Tibial artery (tissue), 4 donors: ENCODE data around the gene ZNF23.

Source experiments
- DNase-seq, 2 donors: peaks; one replicate each; pipeline ENCODE4 v3.0.0-alpha.2; 2019
- H3K27ac ChIP-seq, 2 donors: fragments of 200-600 bp; sonication (generic) in 1 of 2; 1 replicate in 1 of 2; 2 replicates in 1 of 2; pipeline ENCODE4 v1.5.1; 2018 to 2019; ENCODE audit warnings: mild to moderate bottlenecking in 1 of 2
- H3K27me3 ChIP-seq, 2 donors: fragments of 200-600 bp; sonication (generic) in 1 of 2; one replicate each; pipeline versions ENCODE4 v1.5.1 to v1.6.0; 2016 to 2019
- H3K36me3 ChIP-seq, 3 donors: fragments of 200-600 bp; sonication (generic) in 2 of 3; one replicate each; pipeline ENCODE4 v1.5.1; 2016 to 2019; ENCODE audit warnings: mild to moderate bottlenecking in 2 of 3
- H3K4me1 ChIP-seq, 4 donors: fragments of 200-600 bp; sonication (generic) in 2 of 4; 1 replicate in 3 of 4; 2 replicates in 1 of 4; pipeline ENCODE4 v1.5.1; 2016 to 2019
- H3K4me3 ChIP-seq, 2 donors: fragments of 200-600 bp; sonication (generic) in 1 of 2; 1 replicate in 1 of 2; 2 replicates in 1 of 2; pipeline ENCODE4 v1.5.1; 2018 to 2019; ENCODE audit warnings: mild to moderate bottlenecking in 2 of 2
- H3K9me3 ChIP-seq, 3 donors: fragments of 200-600 bp; sonication (generic) in 1 of 3; one replicate each; pipeline ENCODE4 v1.5.1; 2016 to 2019
- CTCF ChIP-seq, 2 experiments: fragments of 200-600 bp in 1 of 2; fragments of 450-650 bp in 1 of 2; IDR thresholded peaks; one replicate each; pipeline ENCODE4 v1.5.1; 2017 to 2019; ENCODE audit warnings: antibody characterized with exemption in 2 of 2, mild to moderate bottlenecking in 1 of 2, moderate library complexity in 1 of 2
- intact Hi-C: fragments of 100-400 bp; cut with DNase I; formaldehyde crosslinking; loops from one replicate; pipeline ENCODE4 v1.15.0; 2023; ENCODE audit warnings: low total_unique reads

Gene ZNF23

GRCh38 chr16:71436473-71436872, 25.6 kb downstream of the ZNF23 start:
- peaks cover 0 to 5% of the 10 kb centered on the region in 2 donors for H3K27me3 ChIP-seq
- no peaks in the 10 kb centered on the region for H3K4me1 ChIP-seq
- no peak overlapping the region for H3K4me3 ChIP-seq
- peaks cover 0 to 10% (median 5%) of the 10 kb centered on the region in 3 donors for H3K9me3 ChIP-seq
- intact Hi-C loops = no loop called here
- no peaks in the 10 kb centered on the region for H3K36me3 ChIP-seq
- no peak for TF ChIP-seq CTCF (IDR thresholded peaks at IDR 0.05)
- DNase-seq = no peak
- no peak overlapping the region for H3K27ac ChIP-seq

DNA sequence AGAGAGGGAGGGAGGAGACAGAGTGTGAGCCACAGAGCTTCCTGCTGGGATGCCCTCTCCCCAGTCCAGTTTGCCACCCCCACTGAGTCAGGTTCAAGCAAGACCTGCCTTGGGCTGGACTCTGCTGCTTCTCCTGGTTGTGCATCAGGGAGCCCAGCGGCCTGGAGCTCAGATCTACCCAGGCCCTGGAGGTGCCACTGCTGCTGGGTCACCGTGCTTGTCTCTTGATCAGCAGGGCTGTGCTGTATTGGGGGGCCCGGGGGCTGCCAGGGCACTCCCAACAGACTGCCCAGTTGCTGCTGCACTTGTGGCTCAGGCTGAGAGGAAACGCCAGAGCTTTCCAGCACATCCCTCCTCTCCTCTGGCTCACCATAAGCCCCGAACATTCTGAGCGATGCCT, 29.1 kb downstream of the ZNF23 start:
- H3K4me1 ChIP-seq = no peaks in the 10 kb centered on the region
- H3K27me3 ChIP-seq = peaks cover 0 to 9% of the 10 kb centered on the region in 2 donors
- DNase-seq = no peak
- H3K4me3 ChIP-seq = no peak overlapping the region
- intact Hi-C loops = no loop called here
- no peaks in the 10 kb centered on the region for H3K9me3 ChIP-seq
- H3K36me3 ChIP-seq = no peaks in the 10 kb centered on the region
- H3K27ac ChIP-seq = no peak overlapping the region
- no peak for TF ChIP-seq CTCF (IDR thresholded peaks at IDR 0.05)

DNA sequence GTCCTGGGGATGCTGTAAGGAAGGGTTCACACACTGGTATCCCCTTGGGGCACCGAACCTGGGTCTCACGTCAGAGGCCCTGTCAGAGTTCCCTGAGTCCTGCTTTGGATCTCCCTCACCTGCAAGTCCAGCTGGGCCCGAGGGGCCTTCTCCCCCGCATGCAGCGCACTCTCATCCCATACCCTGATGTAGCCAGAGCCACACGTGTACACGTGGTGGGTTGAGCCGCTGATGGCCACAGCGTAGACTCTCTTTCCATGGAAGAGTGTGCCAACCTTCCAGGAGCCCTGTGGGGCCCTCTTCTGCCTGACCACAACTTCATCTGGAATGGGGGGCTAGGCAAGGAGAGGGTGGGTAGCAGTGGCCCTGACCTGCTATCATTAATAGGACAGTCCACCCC, 30.1 kb downstream of the ZNF23 start:
- Histone ChIP-seq H3K36me3 (no peaks in the 10 kb centered on the region), H3K27me3 (peaks cover 0 to 12% of the 10 kb centered on the region in 2 donors), H3K4me3 (no peak overlapping the region), H3K9me3 (no peaks in the 10 kb centered on the region), H3K4me1 (no peaks in the 10 kb centered on the region), H3K27ac (no peak overlapping the region)
- no peak for TF ChIP-seq CTCF (IDR thresholded peaks at IDR 0.05)
- DNase-seq = no peak
- intact Hi-C loops = no loop called here

- DNase-seq = no peak
- Histone ChIP-seq H3K27ac (no peak overlapping the region), H3K4me1 (no peaks in the 10 kb centered on the region), H3K4me3 (no peak overlapping the region), H3K27me3 (peaks cover 0 to 20% of the 10 kb centered on the region in 2 donors), H3K9me3 (no peaks in the 10 kb centered on the region), H3K36me3 (no peaks in the 10 kb centered on the region)
- no peak for TF ChIP-seq CTCF (IDR thresholded peaks at IDR 0.05)
- intact Hi-C loops = no loop called here
These were observed 30.9 kb downstream of the ZNF23 start for GRCh38 chr16:71431176-71431575.

GRCh38 chr16:71430744-71431143, 31.3 kb downstream of the ZNF23 start:
- Histone ChIP-seq H3K4me1 (no peaks in the 10 kb centered on the region), H3K27ac (no peak overlapping the region), H3K4me3 (no peak overlapping the region), H3K9me3 (no peaks in the 10 kb centered on the region), H3K27me3 (peaks cover 0 to 24% of the 10 kb centered on the region in 2 donors), H3K36me3 (no peaks in the 10 kb centered on the region)
- no peak for TF ChIP-seq CTCF (IDR thresholded peaks at IDR 0.05)
- no peak for DNase-seq
- intact Hi-C loops = no loop called here

GRCh38 chr16:71429581-71429980, 32.5 kb downstream of the ZNF23 start:
- H3K4me3 ChIP-seq = no peak overlapping the region
- no peak overlapping the region for H3K27ac ChIP-seq
- DNase-seq = no peak
- intact Hi-C loops = no loop called here
- peaks cover 0 to 30% of the 10 kb centered on the region in 2 donors for H3K27me3 ChIP-seq
- H3K36me3 ChIP-seq = no peaks in the 10 kb centered on the region
- no peaks in the 10 kb centered on the region for H3K9me3 ChIP-seq
- H3K4me1 ChIP-seq = no peaks in the 10 kb centered on the region
- no peak for TF ChIP-seq CTCF (IDR thresholded peaks at IDR 0.05)
